Medulla oblongata (tissue), 1 donor: ENCODE data around the gene CCM2L.

Experiments
- DNase-seq: peaks from one replicate; pipeline ENCODE4 v3.0.0-alpha.2; 2015; ENCODE audit errors: extremely low spot score

CCM2L gene

DNA sequence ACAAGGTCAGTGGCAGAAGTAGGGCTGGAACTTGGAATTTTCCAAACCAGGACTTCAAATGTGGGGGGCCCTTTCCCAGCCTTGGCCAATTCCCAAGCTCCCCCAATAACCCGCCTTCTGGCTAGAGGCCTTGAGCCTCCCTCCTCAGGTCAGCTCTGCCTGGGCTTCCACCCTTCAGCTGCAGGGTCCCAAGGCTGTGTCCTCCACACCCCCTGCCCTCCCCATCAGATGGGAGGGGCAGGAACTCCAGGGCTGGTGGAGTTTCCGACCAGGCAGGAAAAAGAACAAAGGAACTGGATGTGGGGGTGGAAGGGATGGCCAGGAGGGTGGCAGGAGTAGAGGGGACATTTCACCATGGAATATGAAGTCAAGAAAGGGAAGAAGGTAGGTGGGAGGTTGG, at the start of gene CCM2L:
Gene CCM2L (plus strand): TSS at position 338 of the 400 bp plus-strand sequence. CDS start 17 bp downstream, at position 355.
- no peak for DNase-seq

DNA sequence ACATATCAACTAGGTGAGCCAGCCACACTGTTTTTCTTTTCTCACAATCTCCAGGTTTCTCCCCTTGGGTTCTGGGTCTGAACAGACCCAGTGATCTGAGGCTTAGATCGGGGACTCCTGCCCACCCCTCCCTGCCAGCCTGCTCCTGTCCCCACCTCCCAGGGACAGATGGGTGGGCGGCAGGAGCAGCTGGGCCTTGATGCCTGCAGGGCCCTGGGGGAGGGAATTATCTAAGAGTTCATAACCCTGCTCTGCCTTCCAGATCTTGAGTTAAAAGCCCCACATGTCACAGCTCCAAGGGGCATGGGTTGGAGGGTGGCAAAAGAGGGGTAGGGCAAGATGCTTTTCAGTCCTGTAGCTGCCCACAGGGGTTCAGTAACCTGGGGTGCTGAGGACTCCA, 47.5 kb upstream of the CCM2L start:
- DNase-seq = no peak

DNA sequence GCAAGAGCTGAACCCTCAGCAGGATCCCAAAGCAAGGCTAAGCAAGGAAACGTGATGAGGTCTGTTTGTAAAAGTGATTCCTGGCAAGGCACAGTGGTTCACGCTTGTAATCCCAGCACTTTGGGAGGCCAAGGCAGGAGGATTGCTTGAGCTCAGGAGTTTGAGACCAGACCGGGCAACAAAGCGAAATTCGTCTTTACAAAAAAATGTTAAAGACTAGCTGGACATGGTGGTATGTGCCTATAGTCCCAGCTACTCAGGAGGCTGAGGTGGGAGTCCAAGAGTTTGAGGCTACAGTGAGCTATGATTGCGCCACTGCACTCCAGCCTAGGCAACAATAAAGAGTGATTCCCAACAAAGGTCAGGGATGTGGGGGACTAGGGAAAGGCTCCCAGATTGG, 46.3 kb upstream of the CCM2L start:
- no peak for DNase-seq

DNA sequence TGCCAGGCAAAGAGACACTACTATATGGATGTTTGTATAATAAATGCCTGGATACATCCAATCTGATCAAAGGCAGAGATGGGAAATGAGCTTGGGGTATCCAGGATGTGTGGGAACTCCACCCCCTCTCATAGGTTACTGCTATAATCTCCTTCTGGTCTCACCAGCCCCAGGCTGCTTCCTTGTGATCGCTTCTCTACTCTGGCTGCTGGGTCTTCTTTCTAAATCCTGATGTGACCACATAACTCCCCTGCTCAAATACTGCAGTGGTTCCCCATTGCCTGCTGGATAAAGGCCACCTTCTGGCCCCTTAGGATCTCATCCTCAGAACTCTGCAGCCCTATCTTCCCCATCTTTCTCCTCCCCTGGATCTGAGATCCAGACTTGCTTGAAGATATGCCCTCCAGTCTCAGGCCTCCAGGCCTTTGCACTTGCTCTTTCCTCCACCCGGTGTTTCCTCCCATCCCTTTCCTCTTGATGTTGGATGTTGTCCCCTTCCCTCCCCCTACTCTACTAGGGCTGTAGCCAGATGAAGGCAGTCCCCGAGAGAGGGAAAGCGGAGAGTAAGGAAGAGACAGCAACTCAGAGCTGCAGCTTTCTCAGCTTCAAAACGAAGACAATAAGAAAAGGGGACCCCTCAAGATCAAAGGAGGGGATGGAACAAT, 43.1 kb upstream of the CCM2L start:
- no peak for DNase-seq

DNA sequence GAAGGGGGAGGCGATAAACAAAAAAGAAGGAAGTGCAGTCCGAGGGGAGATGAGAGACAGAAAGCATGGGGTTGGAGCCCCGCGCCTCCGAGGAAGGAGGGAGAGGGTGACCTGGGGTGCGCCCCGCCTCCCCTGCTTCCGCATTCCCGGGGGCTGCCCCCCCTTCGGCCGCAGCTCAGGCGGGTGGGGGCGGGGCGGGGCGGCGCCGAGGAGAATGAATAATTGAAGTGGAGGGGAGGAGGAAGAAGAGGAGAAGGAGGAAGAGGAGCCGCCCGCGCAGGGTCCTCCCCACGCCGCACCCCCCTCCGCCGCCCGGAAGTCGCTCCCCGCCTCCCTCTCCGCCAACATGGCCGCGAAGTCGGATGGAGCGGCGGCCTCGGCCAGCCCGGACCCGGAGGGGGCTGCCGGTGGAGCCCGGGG, 42.4 kb upstream of the CCM2L start, which contains the start of gene XKR7:
Gene XKR7 (plus strand): TSS at position 322 of the 420 bp plus-strand sequence. CDS start 25 bp downstream, at position 347.
- no peak for DNase-seq

DNA sequence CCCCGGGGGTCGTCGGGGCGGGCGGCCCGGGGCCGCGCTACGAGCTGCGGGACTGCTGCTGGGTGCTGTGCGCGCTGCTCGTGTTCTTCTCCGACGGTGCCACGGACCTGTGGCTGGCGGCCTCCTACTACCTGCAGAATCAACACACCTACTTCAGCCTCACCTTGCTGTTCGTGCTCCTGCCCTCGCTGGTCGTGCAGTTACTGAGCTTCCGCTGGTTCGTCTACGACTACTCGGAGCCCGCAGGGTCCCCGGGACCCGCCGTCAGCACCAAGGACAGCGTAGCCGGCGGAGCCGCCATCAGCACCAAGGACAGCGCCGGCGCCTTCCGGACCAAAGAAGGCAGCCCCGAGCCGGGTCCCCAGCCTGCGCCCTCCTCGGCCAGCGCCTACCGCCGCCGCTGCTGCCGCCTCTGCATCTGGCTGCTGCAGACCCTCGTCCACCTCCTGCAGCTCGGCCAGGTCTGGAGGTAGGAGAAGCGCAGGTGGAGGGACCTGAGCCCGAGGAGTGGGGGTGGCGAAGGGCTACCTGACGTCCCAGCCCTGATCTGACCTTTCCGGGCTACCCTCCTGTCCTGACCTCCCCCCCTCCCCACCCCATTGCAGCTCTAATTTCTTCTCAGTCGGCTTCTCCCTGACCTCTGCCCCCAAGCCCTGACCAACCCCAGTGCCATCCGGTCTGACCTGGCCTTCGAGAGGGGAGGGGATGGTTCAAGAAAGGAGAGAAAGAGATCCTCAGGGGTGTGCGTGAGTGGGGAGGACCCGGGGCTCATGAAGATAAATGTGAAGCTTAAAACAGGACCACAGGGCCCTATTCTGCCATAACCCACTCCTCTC, 41.7 kb upstream of the CCM2L start:
- DNase-seq = peak; percentile 56

DNA sequence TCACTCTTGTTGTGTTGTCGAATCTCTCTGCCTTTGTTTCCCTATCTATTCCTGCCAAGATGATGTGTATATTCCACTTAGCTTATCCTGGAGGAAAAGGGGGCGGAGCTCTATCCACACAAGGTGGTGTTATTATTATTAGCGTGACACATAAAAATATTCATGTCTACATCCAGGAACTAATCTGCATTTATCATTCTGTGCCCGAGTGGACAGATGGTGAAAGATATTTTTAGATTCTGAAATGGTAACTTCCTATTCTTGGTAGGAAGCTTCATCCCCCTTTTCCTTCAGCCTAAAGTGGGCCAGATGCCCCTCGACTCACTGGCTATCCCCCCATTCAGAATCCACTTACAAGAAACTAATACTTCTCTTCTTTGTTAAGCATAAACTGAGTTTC, 40.2 kb upstream of the CCM2L start:
- DNase-seq = no peak

DNA sequence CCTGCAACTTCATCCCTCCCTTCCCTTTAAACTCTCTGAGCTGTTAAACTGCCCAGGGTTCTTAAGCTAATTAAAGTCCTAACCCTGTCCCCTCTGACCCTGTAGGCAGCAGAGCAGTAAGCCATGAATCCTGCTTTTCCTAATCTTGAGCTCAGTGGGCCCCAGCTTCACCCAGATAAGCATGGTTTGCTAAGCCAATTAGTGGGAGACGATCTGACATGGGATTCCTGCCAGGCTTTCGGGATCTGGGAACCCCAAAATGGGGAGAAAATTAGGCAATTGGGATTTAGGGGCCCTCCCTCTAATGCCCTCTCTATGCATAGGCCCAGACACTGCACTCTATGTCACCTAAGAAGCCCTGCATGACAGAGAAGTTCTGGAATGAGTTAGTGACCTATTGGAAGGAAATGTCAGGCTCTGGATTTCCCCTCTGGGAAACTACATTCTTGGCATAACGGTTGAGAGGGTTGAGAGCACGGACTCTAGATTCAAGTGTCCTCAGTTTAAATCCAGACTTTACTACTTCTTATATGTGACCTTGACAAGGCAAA, 37.7 kb upstream of the CCM2L start:
- DNase-seq = no peak

DNA sequence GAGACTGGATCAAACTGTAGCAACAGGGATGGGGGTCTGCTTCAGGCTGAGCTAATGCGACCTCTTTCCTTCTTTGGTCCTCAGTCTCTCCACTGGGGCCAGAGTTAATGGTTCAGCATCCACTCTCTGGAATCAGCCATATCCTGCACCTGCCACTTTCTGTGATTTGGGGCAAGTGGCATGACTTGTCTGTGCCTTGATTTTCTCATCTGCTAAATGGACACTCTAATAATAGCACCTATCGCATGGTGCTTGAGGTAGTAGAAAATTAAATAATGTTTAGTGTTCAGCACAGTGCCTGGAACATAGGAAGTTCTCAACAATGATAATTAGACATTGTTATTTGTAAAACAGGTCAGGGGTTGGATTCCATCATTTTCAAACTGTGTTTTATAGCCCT, 35.9 kb upstream of the CCM2L start:
- DNase-seq = no peak

DNA sequence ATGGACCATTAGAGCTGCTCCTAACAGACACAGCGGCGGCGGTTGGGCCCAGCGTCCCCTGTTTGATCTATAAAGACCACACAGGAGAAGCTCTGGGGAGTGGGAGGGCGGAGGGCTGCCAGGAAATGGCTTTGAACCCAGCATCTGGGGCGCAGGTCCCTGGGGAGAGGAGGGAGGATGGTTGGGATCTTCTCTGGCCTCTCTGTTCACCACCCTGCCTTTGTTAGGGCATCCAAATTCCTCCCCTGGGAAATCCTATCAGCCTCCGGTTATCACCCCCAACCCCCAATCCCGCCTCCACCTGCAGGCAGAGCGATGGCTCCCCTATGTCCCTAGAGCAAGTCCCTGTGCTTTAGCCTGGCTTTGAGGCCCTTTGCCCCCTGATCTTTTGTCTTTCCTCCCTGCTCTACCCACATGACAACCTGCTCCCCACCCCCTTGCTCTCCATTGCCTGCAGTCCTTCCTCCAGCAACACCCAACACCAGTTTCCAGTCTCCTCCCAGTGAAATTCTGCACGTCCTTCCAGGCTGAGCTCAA, 35.2 kb upstream of the CCM2L start:
- no peak for DNase-seq

DNA sequence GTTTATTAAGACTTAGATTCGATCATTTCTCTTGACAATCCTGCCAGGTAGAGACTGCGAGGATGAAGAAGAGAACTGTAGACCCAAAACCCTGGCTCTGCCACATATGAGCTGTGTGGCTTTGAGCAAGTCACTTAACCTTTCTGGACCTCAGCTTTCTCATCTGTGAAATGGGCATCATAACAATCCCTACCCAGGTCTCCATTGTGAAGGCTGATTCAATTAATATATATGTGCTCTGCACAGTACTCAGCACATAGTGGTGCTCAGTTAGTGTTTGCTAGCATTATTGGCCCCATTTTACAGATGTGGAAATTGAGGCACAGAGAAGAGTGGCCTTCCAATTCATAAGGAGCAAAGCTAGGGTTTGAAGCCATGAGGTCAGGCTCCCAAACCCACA, 34.4 kb upstream of the CCM2L start:
- no peak for DNase-seq

DNA sequence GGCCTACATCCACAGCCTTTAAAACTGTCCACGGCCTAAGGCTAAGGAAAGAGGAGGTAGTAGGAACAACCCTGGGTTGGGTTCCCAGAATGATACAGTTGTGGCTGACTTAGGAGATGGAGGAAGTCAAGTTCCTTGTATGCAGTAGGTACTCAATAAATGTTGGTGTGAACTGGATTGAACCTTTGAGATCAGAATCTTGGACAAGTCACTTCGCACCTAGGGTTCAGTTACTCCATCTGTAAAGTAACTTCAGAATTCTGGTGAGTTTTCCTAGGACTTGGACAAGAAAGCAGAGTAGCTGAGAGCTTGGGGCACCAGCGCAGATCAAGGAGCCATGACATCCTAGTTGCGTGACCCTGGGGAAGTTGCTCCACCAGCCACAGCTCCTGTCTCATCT, 33.2 kb upstream of the CCM2L start:
- DNase-seq = no peak

DNA sequence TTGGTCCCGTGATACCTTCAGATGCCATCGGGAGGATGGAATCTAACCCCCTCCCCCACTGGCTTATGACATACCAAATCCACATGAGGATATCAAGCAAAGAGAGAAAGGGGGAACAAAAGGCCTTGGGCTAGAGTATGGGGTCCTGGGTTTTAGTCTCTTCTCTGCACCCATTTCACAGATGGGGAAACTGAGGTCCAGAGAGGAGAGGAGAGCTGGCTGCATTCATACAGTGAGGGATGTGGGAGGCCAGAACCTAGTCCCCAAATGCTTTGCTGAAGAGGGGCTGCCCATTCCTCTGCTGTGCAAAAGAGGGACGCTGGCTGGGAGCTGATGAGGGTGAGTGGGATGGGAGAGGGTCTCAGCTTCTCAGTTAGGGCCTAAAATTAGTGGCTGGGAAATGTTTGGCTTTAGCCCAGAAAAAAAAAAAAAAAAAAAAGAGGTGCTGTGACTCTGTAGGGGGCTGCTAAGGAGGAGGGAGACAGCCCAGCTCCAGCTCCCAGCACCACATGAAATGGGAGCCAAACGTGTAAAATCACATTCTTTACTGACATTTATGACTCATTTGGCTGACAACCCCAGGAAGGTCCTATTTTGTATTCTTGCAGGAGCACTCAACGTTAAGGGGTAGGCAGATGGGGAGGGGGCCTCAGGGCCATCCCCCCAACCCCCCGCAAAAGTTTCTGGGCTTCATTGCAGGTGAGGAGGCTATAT, 30.4 kb upstream of the CCM2L start:
- no peak for DNase-seq

DNA sequence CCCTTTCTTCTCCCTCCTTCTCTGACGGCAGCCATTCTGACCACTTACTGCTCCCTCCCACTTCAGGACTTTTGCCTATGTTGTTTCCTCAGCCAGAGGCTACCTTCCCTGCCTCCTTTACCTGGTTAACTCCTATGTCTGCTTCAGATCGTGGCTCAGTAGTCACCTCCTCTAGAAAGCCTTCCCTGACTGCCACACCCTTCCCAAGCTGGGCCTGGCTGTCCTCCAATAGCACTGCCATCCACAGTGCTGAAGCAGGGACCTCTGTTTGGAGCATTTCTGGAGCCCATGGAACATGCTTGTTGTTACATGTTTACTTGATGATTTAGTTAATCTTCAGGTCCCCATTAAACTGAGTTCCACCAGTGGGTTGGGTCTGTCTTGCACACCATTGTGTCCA, 28.5 kb upstream of the CCM2L start:
- DNase-seq = no peak

DNA sequence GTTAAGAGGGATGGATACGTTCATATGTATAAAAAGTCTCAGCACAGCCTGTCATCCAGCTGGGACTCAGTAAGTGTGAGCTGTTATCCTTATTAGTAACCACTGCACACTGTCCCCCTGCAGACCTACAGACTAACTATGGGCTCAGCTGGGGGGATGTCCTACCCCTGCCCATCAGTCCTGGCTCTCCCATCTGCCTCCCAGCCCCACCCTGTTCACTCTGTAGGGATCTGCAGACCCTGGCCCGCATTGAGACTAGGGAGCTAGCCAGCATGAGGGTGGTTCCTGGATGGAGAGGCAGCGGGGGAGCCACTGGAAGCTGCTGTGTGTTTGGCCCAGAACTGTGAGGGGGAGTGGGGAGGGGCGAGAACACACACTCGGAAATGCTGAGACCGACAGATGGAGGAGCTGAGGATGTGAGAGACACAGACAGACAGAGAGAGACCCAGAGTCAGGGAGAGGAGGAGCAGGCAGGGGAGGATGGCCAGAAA, 25.2 kb upstream of the CCM2L start:
- DNase-seq = no peak

DNA sequence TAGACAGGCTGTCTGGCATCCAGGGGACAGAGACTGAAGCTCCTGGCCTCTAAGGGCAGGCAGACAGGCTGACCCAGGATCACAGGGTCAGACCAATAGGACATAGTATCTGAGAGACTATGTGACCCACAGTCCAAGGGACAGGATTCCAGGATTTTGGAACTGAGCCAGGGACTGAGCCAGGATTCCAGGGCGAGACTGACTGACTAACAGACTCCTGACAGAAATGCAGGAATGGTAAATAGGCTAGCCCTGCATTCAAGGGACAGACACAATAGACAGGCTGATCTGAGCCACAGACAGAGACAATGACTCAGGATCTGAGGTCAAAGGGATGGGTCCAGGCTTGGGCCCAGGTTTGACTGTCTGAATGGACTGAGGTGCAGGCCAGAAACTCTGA, 22.5 kb upstream of the CCM2L start:
- DNase-seq = no peak

DNA sequence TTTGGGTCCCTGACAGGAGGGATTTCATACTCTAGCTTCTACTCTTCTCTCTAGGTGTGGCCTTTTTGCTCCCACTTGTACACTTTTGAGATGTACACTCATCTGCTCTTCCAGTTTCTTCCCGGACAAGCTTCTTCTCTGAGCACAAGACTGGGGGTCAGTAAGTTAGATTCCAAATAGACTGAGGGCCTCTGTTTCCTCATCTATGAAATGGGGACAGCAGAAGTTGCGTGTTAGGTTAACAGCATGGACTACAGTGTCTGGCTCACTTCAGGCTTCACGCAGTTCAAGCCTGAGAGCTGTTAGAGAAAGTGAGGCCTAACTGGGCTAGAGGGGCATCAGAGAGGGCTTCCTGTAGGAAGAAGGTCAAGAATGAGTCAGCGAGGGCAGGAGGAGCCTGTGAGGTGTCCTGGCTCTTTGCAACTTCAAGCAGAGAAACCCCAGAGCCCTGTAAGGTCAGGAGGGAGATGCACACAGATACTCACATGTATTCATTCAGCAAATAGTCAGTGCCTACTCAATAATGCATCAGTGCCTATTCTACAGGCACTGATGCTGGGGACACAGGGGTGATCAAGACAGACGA, 21.7 kb upstream of the CCM2L start:
- no peak for DNase-seq

DNA sequence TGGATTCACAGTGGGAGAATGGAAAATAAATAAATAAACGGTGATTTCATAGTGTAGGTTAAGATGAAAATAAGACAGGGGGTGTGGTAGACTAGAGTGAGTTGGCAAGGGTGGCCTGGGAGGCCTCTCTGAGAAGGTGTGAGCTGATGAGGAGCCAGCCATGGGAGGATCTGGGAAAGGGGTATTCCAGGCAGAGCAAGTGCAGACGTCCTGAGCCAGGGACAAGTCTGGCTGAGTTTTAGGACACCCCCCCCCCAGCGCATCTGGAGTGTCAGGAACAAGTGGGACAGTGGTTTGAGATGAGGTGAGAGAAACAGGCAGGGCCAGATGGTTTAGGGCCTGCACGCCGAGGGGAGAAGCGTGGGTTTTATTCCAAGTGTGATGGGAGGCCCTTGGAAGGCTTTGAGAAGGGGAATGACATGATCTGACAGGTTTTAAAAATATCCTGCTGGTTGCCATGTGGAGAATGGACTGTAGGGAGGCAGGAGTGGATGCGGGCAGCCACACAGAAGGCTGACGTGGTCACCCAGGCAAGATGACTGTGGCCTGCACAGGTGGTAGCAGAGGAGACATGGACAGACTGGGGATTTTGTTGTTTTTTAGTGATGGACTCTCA, 21.1 kb upstream of the CCM2L start:
- no peak for DNase-seq

DNA sequence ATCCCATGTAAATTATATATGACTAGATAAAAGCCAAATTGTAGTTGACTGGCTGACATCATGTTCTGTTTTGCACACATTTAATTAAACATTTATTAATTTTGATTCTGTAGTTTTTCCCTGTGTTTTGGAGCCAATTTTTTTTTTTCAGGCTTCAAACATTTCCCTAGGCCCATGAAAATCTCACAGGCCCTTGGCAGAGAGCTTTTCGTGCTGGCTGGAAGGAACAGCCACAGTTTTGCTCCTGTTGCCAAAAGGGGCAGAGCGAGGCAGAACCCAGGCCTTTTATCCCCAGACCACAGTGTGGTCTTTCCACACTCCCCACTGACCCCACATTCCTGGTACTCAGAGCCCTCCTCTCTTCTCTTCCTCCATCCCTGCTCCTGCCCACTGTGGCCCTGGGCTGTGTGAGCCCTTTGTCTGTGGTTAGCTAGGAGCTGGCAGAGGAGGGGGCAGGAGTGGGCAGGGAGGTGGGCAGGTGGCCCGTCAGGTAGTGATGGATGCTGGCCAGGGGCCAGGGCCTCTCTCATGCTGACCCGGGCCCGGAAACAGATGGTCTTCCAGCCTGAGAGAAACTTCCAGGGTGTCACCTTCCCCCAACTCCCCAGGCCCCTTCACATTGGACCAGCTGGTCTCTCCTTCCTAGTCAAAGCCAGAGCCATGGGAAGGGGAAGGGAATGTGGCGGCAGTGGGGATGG, 19.4 kb upstream of the CCM2L start:
- peak; percentile 12 for DNase-seq

DNA sequence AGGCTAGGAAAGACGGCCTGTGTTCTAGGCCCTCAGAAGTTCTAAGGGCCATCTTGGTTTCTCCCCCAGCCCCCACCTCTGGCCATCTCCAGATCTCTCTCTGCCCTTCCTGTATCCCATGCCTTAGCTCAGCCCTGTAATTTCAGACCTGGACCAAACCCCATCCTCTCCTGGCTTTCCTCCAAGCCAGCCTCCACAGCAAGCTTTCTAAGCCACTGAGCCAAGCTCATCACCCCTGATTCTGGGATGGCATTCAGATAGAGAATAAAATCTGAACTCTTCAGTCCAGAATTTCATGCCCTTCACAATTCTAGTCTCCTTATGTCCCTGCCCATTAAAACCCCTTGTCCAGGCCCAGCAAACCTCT, 18.9 kb upstream of the CCM2L start:
- DNase-seq = peak; percentile 7
